NCI-H128 (cell line): ENCODE measurements around the gene WNT2.
"Not testable (repeated sequence)": the region's sequence is repeated elsewhere in the genome, so short reads cannot be mapped to it uniquely, and the experiment has no call there.

Source experiments
- DNase-seq: peaks from one replicate; lab custom pipeline; 2025; ENCODE audit not compliant: unreplicated experiment; lab: John Stamatoyannopoulos, UW

The WNT2 gene

GRCh38 chr7:117264716-117265115, 58.1 kb downstream of the WNT2 start:
- no peak for DNase-seq

GRCh38 chr7:117262546-117262945, 60.3 kb downstream of the WNT2 start:
- DNase-seq: no peak

- no peak for DNase-seq
Observed at GRCh38 chr7:117259615-117260014, 63.2 kb downstream of the WNT2 start.

GRCh38 chr7:117251687-117252086, 71.2 kb downstream of the WNT2 start:
- DNase-seq: no peak

GRCh38 chr7:117250801-117251200, 72.1 kb downstream of the WNT2 start:
- DNase-seq: no peak

GRCh38 chr7:117250245-117250644, 72.6 kb downstream of the WNT2 start:
- no peak for DNase-seq

GRCh38 chr7:117249696-117250095, 73.2 kb downstream of the WNT2 start:
- DNase-seq: no peak

GRCh38 chr7:117248829-117249228, 74.0 kb downstream of the WNT2 start:
- no peak for DNase-seq

- no peak for DNase-seq
Observed at GRCh38 chr7:117247809-117248208, 75.0 kb downstream of the WNT2 start.

- not testable (repeated sequence) for DNase-seq
Observed at GRCh38 chr7:117245703-117246102, 77.2 kb downstream of the WNT2 start.

GRCh38 chr7:117243390-117243789, 79.5 kb downstream of the WNT2 start:
- no peak for DNase-seq

- no peak for DNase-seq
Observed at GRCh38 chr7:117241088-117241487, 81.8 kb downstream of the WNT2 start.

- no peak for DNase-seq
Observed at GRCh38 chr7:117238937-117239336, 83.9 kb downstream of the WNT2 start.

GRCh38 chr7:117238472-117238871, 84.4 kb downstream of the WNT2 start:
- no peak for DNase-seq

GRCh38 chr7:117237646-117238045, 85.2 kb downstream of the WNT2 start:
- no peak for DNase-seq

GRCh38 chr7:117231047-117231359, 91.9 kb downstream of the WNT2 start:
- DNase-seq: no peak

- DNase-seq: no peak
Observed at GRCh38 chr7:117230276-117231046, 92.4 kb downstream of the WNT2 start.

- DNase-seq: no peak
Observed at GRCh38 chr7:117229350-117229749, 93.5 kb downstream of the WNT2 start.

GRCh38 chr7:117227091-117227490, 95.8 kb downstream of the WNT2 start:
- no peak for DNase-seq

GRCh38 chr7:117225536-117225935, 97.3 kb downstream of the WNT2 start:
- DNase-seq: no peak
